HepG2 (cell line): ENCODE data around the gene KIR3DL2. TPM values are rescaled to one million over a fixed set of nuclear protein-coding genes. Genes with fewer than 3 reads are reported as not detected.

Source experiments
- ATAC-seq: fragments of 200-7000 bp; cut with Tn5 transposase; 3 replicates; pipeline ENCODE4 v1.9.1; 2020; ENCODE audit warnings: mild to moderate bottlenecking, moderate library complexity
- BruUV-seq: library from RNA; stranded (reverse); fragments of 400-500 nt; replicated peaks from 2 replicates; lab custom pipeline; 2021; lab: Mats Ljungman, UMichigan
- CTCF ChIA-PET: fragments of 300-600 bp; formaldehyde crosslinking; extraction: SDS; loops from one replicate; lab custom pipeline; 2021; ENCODE audit warnings: low total read pairs, inconsistent platforms, low intra/inter-chr PET ratio; lab: Yijun Ruan, JAX
- POLR2A ChIA-PET: fragments of 350-600 bp; sonication (Branson Sonifier 250); formaldehyde crosslinking; loops from one replicate; lab custom pipeline; 2020; ENCODE audit warnings: antibody characterized with exemption, inconsistent platforms; lab: Yijun Ruan, JAX
- DNase-seq: peaks from one replicate; pipeline ENCODE4 v3.0.0-alpha.2; 2015; ENCODE audit warnings: low spot score
- FAIRE-seq: peaks from 3 replicates; lab custom pipeline; 2011; peaks lifted over from hg19 to GRCh38; lab: Jason Lieb, UNC
- H2AFZ ChIP-seq: one replicate; pipeline ENCODE4 v1.6.1; 2011; ENCODE audit warnings: low read length, inconsistent platforms
- H3K27ac ChIP-seq: fragments of 300-600 bp; 3 replicates; pipeline ENCODE4 v1.8.0; 2011; ENCODE audit warnings: mixed run types, mild to moderate bottlenecking, mixed read lengths, low read length, inconsistent platforms; ENCODE audit not compliant: insufficient read depth; ENCODE audit errors: extremely low read length
- H3K27me3 ChIP-seq, 2 experiments: fragments of 200-600 bp in 1 of 2; 2 replicates in 1 of 2; 3 replicates in 1 of 2; pipeline versions ENCODE4 v1.6.0 to v1.8.0; 2011; ENCODE audit warnings: low read length in 2 of 2, mild to moderate bottlenecking in 2 of 2, moderate library complexity in 2 of 2, inconsistent platforms in 1 of 2; ENCODE audit not compliant: insufficient read depth in 2 of 2, control insufficient read depth in 1 of 2
- H3K36me3 ChIP-seq, 2 experiments: fragments of 200-600 bp in 1 of 2; replicated peaks in 1 of 2; 2 replicates in 1 of 2; 3 replicates in 1 of 2; pipeline versions ENCODE4 v1.5.1 to v1.8.0; 2011; ENCODE audit warnings: low read length in 2 of 2, inconsistent platforms in 1 of 2; ENCODE audit not compliant: insufficient read depth in 2 of 2, control insufficient read depth in 1 of 2
- H3K4me1 ChIP-seq: 2 replicates; pipeline ENCODE4 v1.5.1; 2012; ENCODE audit warnings: low read length, inconsistent platforms; ENCODE audit not compliant: insufficient read depth
- H3K4me2 ChIP-seq: 2 replicates; pipeline ENCODE4 v1.6.0; 2011; ENCODE audit warnings: low read depth, low read length, inconsistent platforms
- H3K4me3 ChIP-seq, 3 experiments: fragments of 200-600 bp in 1 of 3; sonication (generic), shearing (Covaris generic) in 1 of 3; replicated peaks in 1 of 3; 2 replicates each; pipeline ENCODE4 v1.5.1; 2011 to 2016; ENCODE audit warnings: low read length in 3 of 3, inconsistent platforms in 2 of 3, low read depth in 2 of 3, mild to moderate bottlenecking in 2 of 3, control low read depth in 1 of 3, mixed read lengths in 1 of 3; ENCODE audit not compliant: insufficient read depth in 1 of 3
- H3K79me2 ChIP-seq: one replicate; pipeline ENCODE4 v1.6.1; 2011; ENCODE audit warnings: low read length, inconsistent platforms; ENCODE audit not compliant: insufficient read depth
- H3K9ac ChIP-seq: 2 replicates; pipeline ENCODE4 v1.6.0; 2011; ENCODE audit warnings: mild to moderate bottlenecking, low read depth, low read length, inconsistent platforms; ENCODE audit not compliant: insufficient read depth
- H3K9me3 ChIP-seq: 2 replicates; pipeline ENCODE4 v1.5.1; 2012; ENCODE audit warnings: mild to moderate bottlenecking, low read length
- H4K20me1 ChIP-seq: 2 replicates; pipeline ENCODE4 v1.6.0; 2011; ENCODE audit warnings: inconsistent platforms, mild to moderate bottlenecking, low read length, moderate library complexity; ENCODE audit not compliant: insufficient read depth
- ATF7-NPFF ChIP-seq: sonication (generic); formaldehyde crosslinking; IDR thresholded peaks from 2 replicates; pipeline ENCODE4 v1.8.1; 2023; ENCODE audit warnings: mild to moderate bottlenecking, low read depth, missing genetic modification reagents, moderate library complexity
- CENPT ChIP-seq: sonication (generic); formaldehyde crosslinking; IDR thresholded peaks from 2 replicates; pipeline ENCODE4 v1.8.0; 2022; ENCODE audit warnings: low read depth, mild to moderate bottlenecking, moderate library complexity, missing genetic modification reagents
- ELF3 ChIP-seq: IDR thresholded peaks from 2 replicates; pipeline ENCODE4 v1.6.1; 2016; ENCODE audit warnings: missing genetic modification reagents, missing compliant biosample characterization
- FOXK2 ChIP-seq: fragments of 450-650 bp; IDR thresholded peaks from 2 replicates; pipeline ENCODE4 v1.6.1; 2016
- NBN ChIP-seq: fragments of 450-650 bp; conservative IDR thresholded peaks from 2 replicates; pipeline ENCODE4 v1.6.1; 2017
- PAF1 ChIP-seq: IDR thresholded peaks from 2 replicates; pipeline ENCODE4 v1.6.1; 2016; ENCODE audit warnings: missing genetic modification reagents, missing compliant biosample characterization
- PAX8 ChIP-seq: sonication (generic); formaldehyde crosslinking; IDR thresholded peaks from 2 replicates; pipeline ENCODE4 v1.8.0; 2022; ENCODE audit warnings: mild to moderate bottlenecking, missing genetic modification reagents, borderline replicate concordance
- RAD51 ChIP-seq: fragments of 450-650 bp; IDR thresholded peaks from 2 replicates; pipeline ENCODE4 v1.6.1; 2016; ENCODE audit warnings: borderline replicate concordance
- SYNCRIP ChIP-seq: fragments of 200-400 bp; formaldehyde crosslinking; IDR thresholded peaks from 2 replicates; pipeline ENCODE4 v1.6.1; 2018; ENCODE audit warnings: mild to moderate bottlenecking, low read depth, low read length; ENCODE audit not compliant: insufficient read depth
- ZNF317 ChIP-seq: sonication (generic); formaldehyde crosslinking; IDR thresholded peaks from 2 replicates; pipeline ENCODE4 v1.5.0; 2020; ENCODE audit warnings: mild to moderate bottlenecking, missing genetic modification reagents
- ZNF629 ChIP-seq: sonication (generic); formaldehyde crosslinking; conservative IDR thresholded peaks from 2 replicates; pipeline ENCODE4 v1.5.0; 2020; ENCODE audit warnings: missing genetic modification reagents
- ZNF644 ChIP-seq: IDR thresholded peaks from 2 replicates; pipeline ENCODE4 v1.6.1; 2016; ENCODE audit warnings: low read depth
- ZNF749 ChIP-seq: sonication (generic); formaldehyde crosslinking; IDR thresholded peaks from 2 replicates; pipeline ENCODE4 v1.8.0; 2022; ENCODE audit warnings: mild to moderate bottlenecking, missing genetic modification reagents, moderate library complexity, borderline replicate concordance
- ZNF878 ChIP-seq: sonication (generic); formaldehyde crosslinking; IDR thresholded peaks from 2 replicates; pipeline ENCODE4 v1.8.1; 2023; ENCODE audit warnings: mild to moderate bottlenecking, missing genetic modification reagents, moderate library complexity
- WGBS: methylation state at CpG from one replicate; pipeline ENCODE4 v1.1.6; 2017; ENCODE audit warnings: low lambda C conversion rate; 5-methylcytosine and 5-hydroxymethylcytosine counted together
- in situ Hi-C: cut with HindIII; loops from 2 replicates; pipeline ENCODE4 v1.10.0; 2017; ENCODE audit warnings: low pct_unique_long_range_greater_than_20kb; ENCODE audit not compliant: extremely low pct_ligation_motif_present
- intact Hi-C: fragments of 100-400 bp; cut with micrococcal nuclease; formaldehyde crosslinking; loops from one replicate; pipeline ENCODE4 v1.10.0; 2022; ENCODE audit not compliant: unreplicated experiment
- polyA plus RNA-seq, 8 experiments: library from polyadenylated mRNA; depleted of rRNA in 3 of 8; stranded (reverse) in 7 of 8; unstranded in 1 of 8; fragments of >200 nt; fragmentation: Illumina TruSeq in 4 of 8; extraction: Trizol in 4 of 8; gene quantifications; 2 replicates each; pipeline versions ENCODE4 v1.2.1 to v1.2.3, GENCODE V29; 2011 to 2016; ENCODE audit warnings: low read depth in 4 of 8, missing spikeins in 1 of 8, mixed read lengths in 1 of 8; ENCODE audit not compliant: insufficient read depth in 1 of 8
- total RNA-seq, 5 experiments: library from RNA; depleted of rRNA; stranded (reverse); fragments of >200 nt; fragmentation: Illumina TruSeq; extraction: Trizol; gene quantifications; 2 replicates each; pipeline ENCODE4 v1.2.3, GENCODE V29; 2016; ENCODE audit warnings: low read depth in 1 of 5
- TF ChIP-seq, protein P1 (sequence below): sonication (generic); formaldehyde crosslinking; IDR thresholded peaks from 2 replicates; pipeline ENCODE4 v1.4.0; 2020; ENCODE audit warnings: missing genetic modification reagents
- TF ChIP-seq, protein P2 (sequence below): sonication (generic); formaldehyde crosslinking; IDR thresholded peaks from 2 replicates; pipeline ENCODE4 v1.8.0; 2022; ENCODE audit warnings: mild to moderate bottlenecking, missing genetic modification reagents, moderate library complexity

KIR3DL2 gene
- total and polyA plus RNA-seq, 2 of the 13 experiments (the other 11 are each of a cell fraction or from before 2014, with no cell fraction given), result not detected

DNA sequence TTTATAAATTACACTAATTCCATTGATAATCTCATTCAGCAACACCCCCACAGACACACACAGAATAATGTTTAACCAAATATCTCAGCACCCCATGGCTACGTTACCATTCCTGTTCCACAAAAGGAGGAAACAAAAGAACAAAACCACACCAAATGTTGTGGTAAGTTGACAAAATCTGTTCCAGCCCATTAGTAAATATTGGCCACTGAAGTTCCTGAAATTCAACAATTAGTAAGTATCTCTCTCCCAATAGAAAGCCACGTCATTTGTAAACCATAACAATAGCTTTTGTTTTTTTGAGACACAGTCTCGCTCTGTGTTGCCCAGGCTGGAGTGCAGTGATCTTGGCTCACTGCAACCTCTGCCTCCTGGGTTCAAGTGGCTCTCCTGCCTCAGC, 21.5 kb downstream of the KIR3DL2 start:
- WGBS, result 14% methylated on average over 3 of the region's 3 CpGs
- Histone ChIP-seq H3K4me3 (no peak overlapping the region), H3K9ac (no peak overlapping the region), H3K79me2 (no peaks in the 10 kb centered on the region), H4K20me1 (no peaks in the 10 kb centered on the region), H2AFZ (no peak overlapping the region), H3K36me3 (no peaks in the 10 kb centered on the region), H3K27ac (no peak overlapping the region), H3K27me3 (no peaks in the 10 kb centered on the region), H3K4me2 (no peak overlapping the region), H3K4me1 (no peaks in the 10 kb centered on the region), H3K9me3 (no peaks in the 10 kb centered on the region)
- BruUV-seq, result no TSS peak
- intact Hi-C loops, result no loop called here
- ChIA-PET CTCF (no interaction called here), POLR2A (no interaction called here)
- TF ChIP-seq ZNF644 (CRISPR knock-in tag) (no peak), PAX8 (CRISPR knock-in tag) (no peak), SYNCRIP (no peak), ELF3 (CRISPR knock-in tag) (no peak), RAD51 (no peak), ZNF317 (no peak), ATF7-NPFF (no peak), ZNF878 (no peak), PAF1 (no peak), ZNF749 (CRISPR knock-in tag) (no peak), CENPT (no peak), NBN (no peak), FOXK2 (no peak), ZNF629 (no peak)
- TF ChIP-seq, protein P1, sequence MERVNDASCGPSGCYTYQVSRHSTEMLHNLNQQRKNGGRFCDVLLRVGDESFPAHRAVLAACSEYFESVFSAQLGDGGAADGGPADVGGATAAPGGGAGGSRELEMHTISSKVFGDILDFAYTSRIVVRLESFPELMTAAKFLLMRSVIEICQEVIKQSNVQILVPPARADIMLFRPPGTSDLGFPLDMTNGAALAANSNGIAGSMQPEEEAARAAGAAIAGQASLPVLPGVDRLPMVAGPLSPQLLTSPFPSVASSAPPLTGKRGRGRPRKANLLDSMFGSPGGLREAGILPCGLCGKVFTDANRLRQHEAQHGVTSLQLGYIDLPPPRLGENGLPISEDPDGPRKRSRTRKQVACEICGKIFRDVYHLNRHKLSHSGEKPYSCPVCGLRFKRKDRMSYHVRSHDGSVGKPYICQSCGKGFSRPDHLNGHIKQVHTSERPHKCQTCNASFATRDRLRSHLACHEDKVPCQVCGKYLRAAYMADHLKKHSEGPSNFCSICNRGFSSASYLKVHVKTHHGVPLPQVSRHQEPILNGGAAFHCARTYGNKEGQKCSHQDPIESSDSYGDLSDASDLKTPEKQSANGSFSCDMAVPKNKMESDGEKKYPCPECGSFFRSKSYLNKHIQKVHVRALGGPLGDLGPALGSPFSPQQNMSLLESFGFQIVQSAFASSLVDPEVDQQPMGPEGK (CRISPR knock-in tag), result no peak
- TF ChIP-seq, protein P2, sequence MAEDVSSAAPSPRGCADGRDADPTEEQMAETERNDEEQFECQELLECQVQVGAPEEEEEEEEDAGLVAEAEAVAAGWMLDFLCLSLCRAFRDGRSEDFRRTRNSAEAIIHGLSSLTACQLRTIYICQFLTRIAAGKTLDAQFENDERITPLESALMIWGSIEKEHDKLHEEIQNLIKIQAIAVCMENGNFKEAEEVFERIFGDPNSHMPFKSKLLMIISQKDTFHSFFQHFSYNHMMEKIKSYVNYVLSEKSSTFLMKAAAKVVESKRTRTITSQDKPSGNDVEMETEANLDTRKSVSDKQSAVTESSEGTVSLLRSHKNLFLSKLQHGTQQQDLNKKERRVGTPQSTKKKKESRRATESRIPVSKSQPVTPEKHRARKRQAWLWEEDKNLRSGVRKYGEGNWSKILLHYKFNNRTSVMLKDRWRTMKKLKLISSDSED (CRISPR knock-in tag), result no peak
- ATAC-seq (no peak), DNase-seq (no peak), FAIRE-seq (no peak)
- in situ Hi-C loops, result no loop called here
